Inflammatory macrophage treated with lipopolysaccharide for 4 hours (primary cell): Measurements from ENCODE around the gene SNX4.
"Not testable (repeated sequence)": the region's sequence is repeated elsewhere in the genome, so short reads cannot be mapped to it uniquely, and the experiment has no call there.

ENCODE experiments used
- DNase-seq: peaks from one replicate; pipeline ENCODE4 v3.0.0-alpha.2; 2020

The SNX4 gene

DNA sequence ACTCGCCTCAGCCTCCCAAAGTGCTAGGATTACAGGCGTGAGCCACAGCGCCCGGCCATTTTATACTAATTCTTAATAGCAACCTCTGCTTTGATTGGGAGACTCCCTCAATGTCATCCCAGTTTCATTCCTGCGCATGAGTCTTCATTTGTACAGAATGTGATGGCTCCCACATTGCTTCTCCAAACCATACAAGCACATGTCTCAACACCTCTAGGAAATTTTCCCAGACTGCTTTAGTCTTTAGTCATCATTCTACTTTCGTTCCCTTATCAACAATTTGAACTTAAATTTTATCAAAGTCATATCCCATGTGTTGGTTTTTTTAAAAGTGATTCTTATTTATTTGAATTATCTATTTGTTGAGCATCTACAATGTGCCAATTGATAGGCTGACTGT lies 58.1 kb downstream of the SNX4 start:
- DNase-seq, result no peak

DNA sequence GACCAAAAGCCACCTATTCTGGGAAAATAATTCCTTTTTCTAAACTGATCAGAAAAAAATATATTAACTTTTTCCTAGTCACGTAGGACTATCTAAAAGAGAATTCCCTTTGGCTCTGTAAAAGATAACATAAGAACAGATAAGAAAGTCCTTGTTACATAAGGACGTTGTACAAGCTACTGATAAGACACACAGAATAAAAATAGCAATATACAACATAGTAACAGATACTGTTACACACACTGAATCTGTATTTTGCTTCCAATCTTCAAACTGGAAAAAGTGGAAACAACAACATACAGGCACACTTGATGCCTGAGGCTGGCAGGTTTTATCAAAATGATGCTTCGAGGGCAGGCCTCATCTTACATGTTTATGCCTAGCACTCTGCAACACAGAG lies 59.8 kb downstream of the SNX4 start:
- no peak for DNase-seq

DNA sequence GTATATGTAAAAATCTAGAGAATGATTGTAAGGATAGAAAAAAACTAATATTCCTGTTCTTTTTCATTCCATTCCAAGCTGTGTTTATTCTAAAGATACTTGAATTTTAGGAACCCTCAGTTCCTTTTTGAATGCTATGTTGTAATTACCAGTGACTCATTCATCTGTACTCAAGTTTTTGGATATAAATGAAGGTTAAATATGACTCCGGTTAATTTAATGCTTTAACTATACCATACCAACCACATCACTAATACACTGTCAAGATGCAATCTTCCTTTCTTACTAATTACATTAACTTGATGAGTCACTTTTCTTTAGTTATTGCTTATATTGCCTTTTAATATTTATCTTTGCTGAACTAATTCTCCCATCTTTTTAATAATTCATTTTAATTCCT lies 76.1 kb downstream of the SNX4 start:
- peak; percentile 69 for DNase-seq

DNA sequence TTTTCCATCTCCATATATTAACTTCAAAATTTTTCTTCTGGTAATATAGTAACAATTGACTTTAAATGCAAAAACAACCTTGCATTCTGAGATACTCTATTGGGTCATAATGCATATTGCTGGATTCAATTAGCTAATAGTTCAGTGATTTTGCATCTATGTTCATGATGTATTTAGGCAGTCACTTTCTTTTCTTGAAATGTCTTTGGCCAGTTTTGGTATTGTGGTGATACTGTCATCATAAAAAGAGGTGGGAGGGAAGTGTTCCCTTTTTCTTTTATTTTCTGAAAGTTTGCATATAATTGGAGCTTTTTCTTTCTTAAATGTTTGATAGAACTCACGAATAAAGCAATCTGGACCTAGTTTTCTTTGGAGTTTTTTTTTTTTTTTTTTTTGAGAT lies 77.5 kb downstream of the SNX4 start:
- peak; percentile 79 for DNase-seq

DNA sequence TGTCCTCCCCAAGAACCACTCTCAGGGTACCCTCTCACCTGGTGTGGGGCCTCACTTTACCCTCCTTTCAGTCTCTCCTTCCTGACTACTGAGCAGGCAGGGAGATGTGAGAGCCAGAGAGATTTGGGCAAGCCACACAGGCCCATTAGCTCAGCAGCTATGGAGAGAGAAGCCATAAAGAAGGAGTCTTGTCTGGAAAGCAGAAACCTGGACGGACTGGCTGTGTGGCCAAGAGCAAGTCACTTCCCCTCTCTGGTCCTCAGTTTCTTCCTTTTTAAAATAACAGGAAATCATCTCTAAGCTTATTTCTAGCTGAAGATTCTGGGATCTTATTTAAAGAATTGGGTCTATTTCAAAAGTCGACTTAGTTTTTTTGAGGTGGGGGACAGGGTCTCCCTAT lies 79.0 kb downstream of the SNX4 start:
- DNase-seq, result no peak

DNA sequence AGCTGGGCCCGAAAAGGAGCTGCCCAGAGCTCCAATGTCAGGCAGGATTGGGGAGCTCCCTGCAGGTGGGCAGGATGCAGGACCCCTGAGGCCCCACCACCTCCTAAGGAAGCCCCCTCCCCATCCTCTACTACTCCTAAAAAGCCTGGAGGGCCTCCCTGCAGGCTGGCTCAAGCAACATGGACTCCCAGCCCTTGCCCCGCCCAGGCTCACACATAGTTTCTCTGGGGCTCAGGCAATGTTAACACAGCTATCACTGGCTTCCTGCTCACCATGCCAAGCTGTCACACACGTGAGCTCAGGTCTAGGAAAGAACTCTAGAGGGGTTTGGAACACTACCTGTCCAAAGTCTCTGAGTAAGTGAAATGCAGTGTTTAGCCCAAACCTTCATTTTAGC lies 79.4 kb downstream of the SNX4 start:
- DNase-seq, result no peak

DNA sequence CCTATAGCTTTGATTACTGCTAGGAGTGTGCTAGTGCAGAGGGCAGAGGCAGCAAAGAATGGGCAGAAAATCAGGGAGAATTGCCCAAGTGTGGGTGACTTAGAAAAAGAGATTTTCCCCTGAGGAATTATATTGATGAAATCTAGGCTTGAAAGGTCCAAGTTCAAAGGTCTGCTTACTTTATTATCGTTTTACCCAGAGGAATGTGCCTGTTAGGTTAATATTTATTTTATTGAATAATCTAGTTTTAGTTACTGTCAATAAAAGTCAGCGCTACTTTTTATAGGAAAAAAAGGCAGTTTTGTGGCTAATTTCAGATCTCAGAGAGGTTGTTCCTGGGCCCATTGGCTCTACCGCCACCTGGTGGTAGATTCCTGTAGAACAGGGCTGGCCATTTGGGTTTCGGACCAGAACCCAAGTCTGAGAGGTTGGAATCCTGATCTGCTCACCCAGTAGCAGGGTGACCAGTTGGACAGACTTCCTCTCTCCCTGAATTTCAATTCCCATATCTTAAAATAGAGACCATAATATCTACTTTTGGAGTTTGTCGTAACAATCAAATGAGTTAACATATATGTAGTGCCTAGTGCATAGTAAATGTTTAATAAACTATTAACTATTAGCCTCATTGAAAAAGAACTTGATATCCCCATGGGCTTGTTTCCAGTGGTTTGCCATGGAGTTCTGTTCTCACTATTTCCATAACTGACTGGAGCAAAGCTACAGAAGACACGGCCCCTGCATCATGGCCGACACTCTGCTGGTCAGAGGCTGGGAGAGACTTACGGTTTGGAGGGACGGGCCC lies 82.2 kb downstream of the SNX4 start:
- DNase-seq, result peak; percentile 37

DNA sequence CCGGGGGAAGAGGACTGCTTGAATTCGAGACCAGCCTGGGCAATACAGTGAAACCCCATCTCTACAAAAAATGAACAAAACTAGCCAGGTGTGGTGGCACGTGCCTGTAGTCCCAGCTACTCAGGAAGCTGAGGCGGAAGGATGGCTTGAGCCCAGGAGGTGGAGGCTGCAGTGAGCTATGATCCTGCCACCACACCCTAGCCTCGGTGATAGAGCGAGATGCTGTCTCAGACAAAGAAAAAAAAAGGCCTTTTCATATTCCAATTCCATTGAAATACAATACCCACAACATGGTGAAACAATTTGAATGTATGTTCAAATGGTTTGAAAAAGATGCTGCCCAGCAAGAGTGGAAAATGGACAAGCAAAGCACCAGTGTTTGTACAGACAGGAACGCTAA lies 83.1 kb downstream of the SNX4 start:
- DNase-seq, result no peak

DNA sequence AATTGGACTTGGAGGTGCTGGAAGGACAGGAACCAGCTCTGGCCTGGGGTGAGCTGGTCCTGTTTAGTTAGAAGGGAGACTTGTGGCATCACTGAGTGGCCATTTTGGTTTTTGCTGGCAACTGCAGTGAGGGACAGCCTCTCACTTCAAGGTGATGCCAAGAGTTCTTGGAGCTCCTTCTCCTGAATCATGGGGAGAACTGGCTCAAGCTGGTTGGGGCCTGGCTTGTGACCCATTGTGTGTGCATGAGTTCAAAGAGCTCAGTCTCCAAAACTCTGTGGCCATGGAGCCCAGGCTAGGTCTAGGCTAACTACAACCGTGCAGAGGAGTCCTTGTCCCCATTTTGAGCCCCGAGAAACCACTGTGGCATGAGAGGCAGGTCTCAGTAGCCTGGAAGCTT lies 84.8 kb downstream of the SNX4 start:
- no peak for DNase-seq

DNA sequence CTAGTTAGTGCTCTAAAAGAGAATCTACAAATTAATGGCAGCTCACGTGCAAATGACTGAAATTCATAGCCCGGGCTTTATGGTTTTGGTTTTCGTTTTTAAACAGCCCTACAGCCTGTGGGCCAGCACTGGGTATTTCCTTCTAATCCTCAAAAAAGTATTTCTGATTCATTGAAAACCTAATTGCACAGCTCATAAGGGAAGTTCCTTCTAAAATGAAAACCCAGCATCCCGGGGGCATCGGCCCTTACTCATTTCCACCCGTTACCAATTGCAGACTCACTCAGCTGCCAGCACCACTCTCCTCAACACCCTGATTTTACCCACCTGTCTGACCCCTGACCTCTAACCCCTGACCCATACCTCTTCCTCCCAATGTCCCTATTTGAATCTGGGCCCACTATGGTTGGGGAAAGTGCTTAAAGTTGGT lies 85.4 kb downstream of the SNX4 start:
- no peak for DNase-seq

DNA sequence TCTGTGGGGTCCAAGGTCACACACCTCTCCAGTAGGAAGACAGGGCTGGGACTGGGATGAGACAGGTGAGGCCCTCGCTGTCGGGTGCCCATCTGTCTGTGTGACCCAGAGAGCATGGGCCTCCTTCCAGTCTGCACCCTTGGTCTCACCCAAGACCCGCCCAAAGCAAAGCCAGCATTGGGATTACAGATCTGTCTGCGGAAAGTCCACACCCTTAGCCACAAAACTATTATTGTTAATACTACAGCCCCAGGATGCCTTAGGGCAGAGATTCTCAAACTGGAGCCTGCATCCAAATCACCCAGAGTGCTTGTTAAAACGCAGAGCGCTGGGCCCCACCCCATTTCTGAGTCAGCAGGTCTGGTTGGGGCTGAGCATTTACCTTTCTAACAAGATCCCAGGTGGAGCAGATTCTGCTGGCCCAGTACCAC lies 86.4 kb downstream of the SNX4 start:
- no peak for DNase-seq

DNA sequence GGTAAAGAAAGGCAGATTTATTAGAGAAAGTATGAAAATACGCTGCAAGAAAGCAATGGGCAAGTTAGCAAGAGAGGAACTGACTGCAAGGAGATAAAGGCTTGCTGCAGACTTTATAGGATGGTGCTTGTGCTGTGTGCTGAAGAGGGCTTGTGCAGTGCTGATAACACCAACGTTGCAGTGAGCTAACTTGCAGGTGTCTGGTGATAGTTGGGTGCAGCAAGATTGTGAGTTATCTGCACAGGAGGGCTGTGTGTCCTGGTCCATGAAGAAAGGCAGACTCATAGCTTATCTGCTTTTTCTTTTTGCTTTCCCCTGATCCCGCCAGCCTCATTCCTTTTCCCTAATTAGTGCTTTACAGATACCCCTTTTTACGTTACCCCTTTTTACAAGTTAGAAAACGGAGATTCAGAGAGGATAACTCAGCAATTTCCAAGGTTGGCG lies 86.9 kb downstream of the SNX4 start:
- DNase-seq, result no peak

DNA sequence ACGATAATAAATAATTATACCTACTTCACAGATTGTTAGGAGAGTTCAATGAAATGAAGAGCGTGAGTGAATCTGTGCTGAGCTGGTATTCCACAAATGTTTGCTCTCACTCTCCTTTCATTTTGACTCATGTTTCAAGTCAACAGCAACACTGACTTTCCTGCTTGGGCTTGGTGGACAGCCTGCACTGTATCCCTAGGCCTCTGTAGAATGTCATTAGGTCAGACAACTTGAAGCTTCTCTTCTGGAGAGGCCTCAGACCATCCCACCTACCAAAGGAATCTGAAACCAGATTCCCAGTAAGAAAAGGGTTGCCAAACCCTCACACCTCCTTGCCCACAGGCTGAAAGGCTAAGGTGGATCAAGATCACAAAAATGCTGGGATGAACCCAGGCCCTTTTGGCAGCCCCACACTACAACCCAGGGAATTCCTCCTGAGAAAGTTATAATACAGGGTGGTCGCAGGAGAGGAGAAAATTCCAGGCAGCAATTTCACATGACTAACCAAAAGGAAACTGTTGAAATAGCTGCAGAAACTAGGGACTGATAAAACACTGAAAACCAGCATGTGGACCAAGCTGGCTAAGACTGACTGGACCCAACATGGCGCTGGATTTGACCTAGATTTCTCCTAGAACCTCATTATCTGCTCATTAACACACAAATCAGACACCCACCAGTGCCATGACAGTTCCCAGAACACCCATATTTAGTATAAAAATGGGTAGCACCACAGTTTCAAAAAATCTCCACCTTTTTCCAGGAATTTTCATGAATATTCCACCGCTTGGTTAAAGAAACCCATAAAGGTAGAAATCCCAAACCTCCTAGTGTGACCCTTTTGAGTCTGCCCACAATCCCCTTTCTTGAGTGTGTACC lies 87.9 kb downstream of the SNX4 start:
- DNase-seq, result no peak

DNA sequence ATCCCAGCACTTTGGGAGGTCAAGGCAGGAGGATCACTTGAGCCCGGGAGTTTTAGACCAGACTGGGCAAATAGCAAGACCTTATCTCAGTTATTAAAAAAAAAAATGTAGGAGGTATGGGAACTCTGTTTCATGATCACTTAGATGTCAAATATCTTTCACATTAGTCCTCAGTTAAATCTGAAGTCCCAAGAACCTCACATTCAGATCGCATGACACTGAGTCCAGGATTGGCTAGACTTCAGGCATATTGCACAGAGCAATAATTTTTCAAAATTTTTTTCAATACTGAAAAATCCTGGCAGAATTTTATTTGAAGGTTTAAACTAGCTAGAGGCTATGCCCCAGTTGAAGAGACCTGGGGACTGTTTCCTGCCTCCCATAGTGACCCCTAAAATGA lies 88.6 kb downstream of the SNX4 start:
- no peak for DNase-seq

DNA sequence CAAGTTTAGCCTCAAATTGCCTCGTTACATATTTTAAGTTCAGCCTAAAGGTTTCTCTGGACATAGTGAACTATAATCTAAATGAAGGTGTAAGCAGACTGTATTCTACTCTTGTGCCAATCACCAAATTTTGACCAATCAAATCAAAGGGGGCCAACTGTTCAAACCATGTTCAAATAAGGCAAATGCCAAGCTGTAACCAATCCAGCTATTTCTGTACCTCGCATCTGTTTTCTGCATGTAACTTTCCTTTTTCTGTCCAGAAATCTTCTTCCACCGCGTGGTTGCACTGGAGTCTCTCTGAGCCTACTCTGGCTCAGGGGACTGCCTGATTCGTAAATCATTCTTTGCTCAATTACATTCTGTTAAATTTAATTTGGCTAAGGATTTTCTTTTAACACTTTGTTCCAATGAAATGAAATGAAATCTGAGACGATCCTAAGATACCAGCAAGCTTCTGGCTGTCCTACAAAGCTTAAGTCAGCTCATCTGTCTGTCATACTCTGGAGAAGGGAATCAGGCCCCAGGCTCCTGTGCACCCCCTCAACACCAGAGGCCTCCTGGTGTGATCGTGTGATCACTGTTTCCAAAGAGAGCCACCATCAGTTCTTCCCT lies 91.7 kb downstream of the SNX4 start:
- DNase-seq, result no peak

DNA sequence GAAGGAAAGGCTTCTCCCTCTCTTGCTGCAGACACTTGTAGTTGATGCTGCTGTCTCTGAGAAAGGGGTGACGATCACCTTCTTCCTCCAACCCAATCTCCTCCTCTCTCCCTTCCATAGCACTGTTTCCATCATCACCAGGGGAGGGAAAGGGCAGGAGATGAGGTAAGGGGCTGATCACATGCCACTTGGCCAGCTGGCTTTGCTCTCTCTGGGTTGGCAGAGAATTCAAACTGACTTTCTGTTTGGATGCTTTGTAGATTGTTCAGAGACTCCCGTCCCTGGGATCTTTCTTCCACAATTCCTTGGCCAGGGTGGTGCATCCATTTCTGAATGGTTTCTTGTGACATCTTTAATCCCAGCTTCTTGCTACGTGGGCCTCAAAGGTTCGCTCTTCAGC lies 101.7 kb downstream of the SNX4 start:
- no peak for DNase-seq

DNA sequence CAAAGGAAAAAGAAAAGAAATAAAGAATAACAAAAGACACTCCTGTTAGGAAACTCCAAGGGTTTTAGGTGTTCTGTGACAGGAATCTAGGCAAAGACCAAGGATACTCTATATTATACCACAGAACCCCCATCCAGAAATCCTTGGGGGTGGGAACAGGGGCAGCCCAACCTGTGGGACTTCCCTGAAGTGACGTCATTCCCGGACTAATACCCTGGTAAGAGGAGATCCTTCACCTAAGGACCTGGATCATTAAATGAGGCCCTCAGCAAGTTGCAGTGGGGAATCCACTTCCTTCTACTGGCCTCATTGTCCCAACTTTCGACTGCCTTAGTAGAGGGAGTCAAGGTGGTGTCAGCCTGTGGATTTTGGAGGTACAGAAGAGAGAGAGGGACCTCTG lies 103.8 kb downstream of the SNX4 start:
- no peak for DNase-seq

DNA sequence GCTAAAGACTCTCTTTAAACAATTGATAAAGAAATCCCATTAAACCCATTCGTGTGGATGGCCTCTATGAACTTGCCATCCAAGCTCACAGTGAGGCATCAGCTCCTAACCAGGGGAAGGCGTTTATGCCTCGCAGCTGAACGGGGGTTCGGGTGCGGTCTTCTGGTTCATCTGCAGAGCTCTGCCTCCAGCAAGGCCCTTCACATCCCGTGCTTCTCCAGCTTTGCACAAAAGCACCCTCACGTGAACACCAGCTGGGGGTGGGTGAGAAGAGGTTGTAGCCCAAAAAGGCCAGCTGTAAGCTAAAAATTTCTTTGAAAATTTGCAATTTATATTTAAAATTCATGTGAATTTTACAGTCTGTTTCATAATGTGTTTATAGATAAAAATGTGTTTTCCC lies 105.3 kb downstream of the SNX4 start:
- DNase-seq, result no peak

DNA sequence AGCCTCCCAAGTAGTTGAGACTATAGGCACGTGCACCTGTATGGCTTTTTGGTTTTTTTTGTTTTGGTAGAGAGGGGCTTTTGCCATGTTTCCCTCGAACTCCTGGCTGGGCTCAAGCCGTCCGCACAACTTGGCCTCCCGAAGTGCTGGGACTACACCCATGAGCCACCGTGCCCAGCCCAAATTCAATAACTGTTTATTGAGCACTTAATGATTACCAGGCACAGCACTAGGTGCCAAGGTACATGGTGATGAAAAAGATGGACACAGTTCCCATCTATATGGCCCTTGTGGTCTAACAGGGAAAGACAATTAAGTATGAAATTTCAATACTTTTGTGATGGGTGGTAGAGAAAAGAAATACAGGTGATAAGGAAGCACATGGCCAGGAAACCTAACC lies 109.1 kb downstream of the SNX4 start:
- no peak for DNase-seq

DNA sequence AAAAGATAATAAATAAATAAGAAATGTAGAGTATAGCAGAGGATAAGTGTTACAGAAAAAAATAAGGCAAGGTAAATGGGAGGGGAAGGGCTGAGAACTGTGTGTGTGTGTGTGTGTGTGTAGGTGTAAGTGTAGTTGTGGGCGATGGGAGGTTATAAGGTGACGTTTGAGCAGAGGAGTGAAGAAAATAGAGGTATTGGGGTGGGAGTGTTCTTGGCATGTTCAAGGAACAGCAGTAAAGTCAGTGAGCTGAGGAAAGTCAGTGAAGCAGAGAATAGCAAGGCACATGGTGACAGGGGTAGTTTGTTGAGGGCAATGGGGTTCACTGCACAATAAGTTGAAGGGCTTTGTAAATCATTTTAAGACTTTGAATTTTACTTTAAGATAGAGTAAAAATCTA lies 113.9 kb downstream of the SNX4 start:
- DNase-seq, result no peak

DNA sequence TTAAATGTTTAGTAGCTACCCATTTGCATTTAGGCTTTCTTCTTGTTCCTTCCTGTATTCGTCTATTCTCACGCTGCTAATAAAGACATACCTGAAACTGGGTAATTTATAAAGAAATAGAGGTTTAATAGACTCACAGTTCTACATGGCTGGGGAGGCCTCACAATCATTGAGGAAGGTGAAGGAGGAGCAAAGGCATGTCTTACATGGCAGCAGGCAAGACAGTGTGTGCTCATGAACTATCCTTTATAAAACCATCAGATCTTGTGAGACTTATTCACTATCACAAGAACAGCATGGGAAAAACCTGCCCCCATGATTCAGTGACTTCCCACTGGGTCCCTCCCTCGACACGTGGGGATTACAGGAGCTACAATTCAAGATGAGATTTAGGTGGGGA lies 114.5 kb downstream of the SNX4 start:
- DNase-seq, result not testable (repeated sequence)

DNA sequence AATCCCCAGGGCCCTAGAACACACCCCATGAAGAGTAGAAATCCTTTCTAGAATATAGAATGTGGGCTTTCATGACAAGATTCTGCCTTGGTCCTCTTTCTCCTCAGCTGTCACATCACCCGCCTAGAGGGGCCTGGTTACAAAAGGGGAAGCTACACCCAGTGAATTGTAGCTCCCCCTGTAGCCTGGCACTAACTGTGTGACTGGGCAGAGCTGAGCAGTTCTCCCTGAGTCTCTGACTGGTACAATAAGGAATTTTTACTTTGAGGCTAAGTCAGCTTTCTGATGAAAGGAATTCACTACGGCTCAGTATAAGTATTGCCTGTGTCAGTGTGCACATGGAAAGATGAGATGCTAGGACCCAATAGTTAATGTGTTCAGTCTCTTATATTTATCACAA lies 116.2 kb downstream of the SNX4 start:
- DNase-seq, result no peak

DNA sequence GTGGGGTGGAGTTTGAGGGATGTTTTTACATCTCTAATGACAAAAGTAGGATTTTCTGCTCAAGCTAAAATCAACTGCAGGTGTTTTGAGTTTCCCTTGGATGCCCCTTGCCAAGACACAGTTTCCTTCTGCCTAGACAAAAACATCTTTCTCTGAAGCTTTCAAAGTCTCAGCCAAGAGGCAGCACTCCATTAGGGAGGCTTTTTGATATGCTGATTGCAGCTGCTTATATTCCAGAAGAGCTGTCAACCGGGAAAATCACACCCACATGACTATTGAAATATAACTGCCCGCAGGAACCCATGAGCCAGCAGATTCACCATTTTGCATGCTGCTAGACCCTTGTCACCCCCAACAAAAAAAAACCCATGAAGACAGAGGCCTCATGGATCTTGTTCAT lies 117.4 kb downstream of the SNX4 start:
- DNase-seq, result no peak

DNA sequence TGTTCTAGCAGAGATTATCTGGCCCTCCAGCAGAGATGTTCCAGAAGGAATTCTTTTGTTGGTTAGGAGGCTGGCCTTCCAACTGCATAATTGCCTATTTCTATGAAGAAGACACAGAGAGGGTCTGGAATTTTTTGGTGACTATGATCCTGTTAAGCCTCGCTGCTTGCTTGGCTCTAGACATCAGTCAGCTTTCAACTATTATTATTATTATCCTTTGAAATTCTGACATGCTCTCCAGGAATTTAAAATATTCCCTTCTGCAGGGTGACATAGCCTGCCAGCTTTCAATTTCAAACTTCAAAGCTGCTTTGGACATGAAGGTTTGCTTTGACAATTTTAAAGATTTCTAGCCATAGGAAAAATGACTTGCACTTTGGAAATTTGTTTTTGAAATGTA lies 118.6 kb downstream of the SNX4 start:
- DNase-seq, result no peak
